GM23338 (cell line): ENCODE measurements around the gene WNK1. TPM values are rescaled to one million over a fixed set of nuclear protein-coding genes. Genes with fewer than 3 reads are reported as not detected.

ENCODE experiments used
- ATAC-seq: fragments of 200-7000 bp; cut with Tn5 transposase; 3 replicates; pipeline ENCODE4 v1.9.1; 2020
- DNase-seq: peaks from one replicate; pipeline ENCODE4 v3.0.0-alpha.2; 2015; ENCODE audit warnings: low spot score
- H2AFZ ChIP-seq: fragments of 200-600 bp; sonication (generic); 2 replicates; pipeline ENCODE4 v1.8.0; 2016; ENCODE audit warnings: antibody characterized with exemption, mild to moderate bottlenecking, moderate library complexity
- H3F3A ChIP-seq: fragments of 200-600 bp; sonication (generic); replicated peaks from 2 replicates; pipeline ENCODE4 v1.8.0; 2017; ENCODE audit warnings: antibody characterized with exemption, mixed run types, low read depth
- H3K27ac ChIP-seq: fragments of 200-600 bp; sonication (generic); 2 replicates; pipeline ENCODE4 v1.6.1; 2016; ENCODE audit warnings: low read depth
- H3K27me3 ChIP-seq: fragments of 200-600 bp; sonication (generic); 2 replicates; pipeline ENCODE4 v1.8.0; 2016; ENCODE audit warnings: mild to moderate bottlenecking, mixed run types, moderate library complexity; ENCODE audit not compliant: insufficient read depth
- H3K36me3 ChIP-seq: fragments of 200-600 bp; sonication (generic); 2 replicates; pipeline ENCODE4 v1.8.0; 2016; ENCODE audit warnings: mild to moderate bottlenecking; ENCODE audit not compliant: insufficient read depth
- H3K4me1 ChIP-seq: fragments of 200-600 bp; sonication (generic); 2 replicates; pipeline ENCODE4 v1.8.0; 2016; ENCODE audit warnings: mild to moderate bottlenecking, moderate library complexity; ENCODE audit not compliant: insufficient read depth
- H3K4me2 ChIP-seq: fragments of 200-600 bp; sonication (generic); 2 replicates; pipeline ENCODE4 v1.7.1; 2017; ENCODE audit warnings: mixed run types
- H3K4me3 ChIP-seq: fragments of 200-600 bp; sonication (generic); 2 replicates; pipeline ENCODE4 v1.6.1; 2016; ENCODE audit warnings: mixed run types
- H3K79me2 ChIP-seq: fragments of 200-600 bp; sonication (generic); replicated peaks from 2 replicates; pipeline ENCODE4 v1.8.0; 2017; ENCODE audit warnings: mild to moderate bottlenecking; ENCODE audit not compliant: insufficient read depth
- H3K9me2 ChIP-seq: fragments of 200-600 bp; sonication (generic); 2 replicates; pipeline ENCODE4 v1.8.0; 2017; ENCODE audit not compliant: insufficient read depth
- H4K20me1 ChIP-seq: fragments of 200-600 bp; sonication (generic); replicated peaks from 2 replicates; pipeline ENCODE4 v1.8.0; 2017; ENCODE audit warnings: mild to moderate bottlenecking; ENCODE audit not compliant: insufficient read depth
- H3K27ac Mint-ChIP-seq: 2 replicates; pipeline ENCODE4 v1.8.0; 2020; ENCODE audit warnings: inconsistent platforms, mild to moderate bottlenecking, moderate library complexity, mixed read lengths
- H3K27me3 Mint-ChIP-seq: 3 replicates; pipeline ENCODE4 v1.8.0; 2022; ENCODE audit warnings: low read depth, mild to moderate bottlenecking, moderate library complexity, mixed read lengths, inconsistent platforms; ENCODE audit not compliant: insufficient read depth, poor library complexity
- H3K36me3 Mint-ChIP-seq: 3 replicates; pipeline ENCODE4 v1.8.0; 2021; ENCODE audit warnings: low read depth, mild to moderate bottlenecking, inconsistent platforms, moderate library complexity, mixed read lengths
- H3K4me1 Mint-ChIP-seq: 3 replicates; pipeline ENCODE4 v1.8.0; 2020; ENCODE audit warnings: mild to moderate bottlenecking, inconsistent platforms, mixed read lengths
- H3K4me3 Mint-ChIP-seq: 3 replicates; pipeline ENCODE4 v1.8.0; 2021; ENCODE audit warnings: moderate library complexity, mild to moderate bottlenecking, inconsistent platforms, mixed read lengths
- H3K9me3 Mint-ChIP-seq: 3 replicates; pipeline ENCODE4 v1.8.0; 2020; ENCODE audit warnings: moderate library complexity, mild to moderate bottlenecking, inconsistent platforms, mixed read lengths
- EZH2 ChIP-seq: fragments of 200-600 bp; sonication (generic); IDR thresholded peaks from one replicate; pipeline ENCODE4 v1.8.0; 2017; ENCODE audit warnings: antibody characterized with exemption, mild to moderate bottlenecking, low read depth; ENCODE audit not compliant: unreplicated experiment
- JUNB ChIP-seq: IDR thresholded peaks from one replicate; pipeline ENCODE4 v1.6.1; 2016; ENCODE audit warnings: antibody characterized with exemption; ENCODE audit not compliant: unreplicated experiment
- ZNF114 ChIP-seq: fragments of 250-450 bp; sonication (Bioruptor Pico); IDR thresholded peaks from 2 replicates; pipeline ENCODE4 v1.5.0; 2020; ENCODE audit warnings: mild to moderate bottlenecking, moderate library complexity
- ZNF331 ChIP-seq: fragments of 250-450 bp; sonication (Bioruptor Pico); IDR thresholded peaks from 2 replicates; pipeline ENCODE4 v1.5.0; 2020; ENCODE audit warnings: low read depth, mild to moderate bottlenecking, moderate library complexity
- polyA plus RNA-seq: library from polyadenylated mRNA; unstranded; fragments of >200 nt; fragmentation: Nextera tagmentation; extraction: Ambion mirVana; gene quantifications from 2 replicates; pipeline ENCODE4 v1.2.1, GENCODE V29; 2016
- total RNA-seq: library from RNA; depleted of rRNA; stranded (reverse); fragments of >200 nt; shearing (Covaris generic); gene quantifications from 2 replicates; pipeline ENCODE4 v1.2.3, GENCODE V29; 2014
- TF ChIP-seq, protein P1 (sequence below): IDR thresholded peaks from one replicate; pipeline ENCODE4 v1.6.1; 2018; ENCODE audit warnings: antibody characterized with exemption; ENCODE audit not compliant: unreplicated experiment
- TF ChIP-seq, protein P2 (sequence below): IDR thresholded peaks from 2 replicates; pipeline ENCODE4 v1.6.1; 2016; ENCODE audit warnings: antibody characterized with exemption
- TF ChIP-seq, protein P3 (sequence below), 2 experiments: fragments of 200-600 bp in 1 of 2; sonication (generic) in 1 of 2; conservative IDR thresholded peaks; 2 replicates each; pipeline versions ENCODE4 v1.5.1 to v1.6.1; 2016 to 2017; ENCODE audit warnings: antibody characterized with exemption in 2 of 2, low read depth in 2 of 2, mild to moderate bottlenecking in 2 of 2, moderate library complexity in 1 of 2

Gene WNK1
- total and polyA plus RNA-seq, 2 experiments from 2014 or later, result 86.8 to 114 TPM

DNA sequence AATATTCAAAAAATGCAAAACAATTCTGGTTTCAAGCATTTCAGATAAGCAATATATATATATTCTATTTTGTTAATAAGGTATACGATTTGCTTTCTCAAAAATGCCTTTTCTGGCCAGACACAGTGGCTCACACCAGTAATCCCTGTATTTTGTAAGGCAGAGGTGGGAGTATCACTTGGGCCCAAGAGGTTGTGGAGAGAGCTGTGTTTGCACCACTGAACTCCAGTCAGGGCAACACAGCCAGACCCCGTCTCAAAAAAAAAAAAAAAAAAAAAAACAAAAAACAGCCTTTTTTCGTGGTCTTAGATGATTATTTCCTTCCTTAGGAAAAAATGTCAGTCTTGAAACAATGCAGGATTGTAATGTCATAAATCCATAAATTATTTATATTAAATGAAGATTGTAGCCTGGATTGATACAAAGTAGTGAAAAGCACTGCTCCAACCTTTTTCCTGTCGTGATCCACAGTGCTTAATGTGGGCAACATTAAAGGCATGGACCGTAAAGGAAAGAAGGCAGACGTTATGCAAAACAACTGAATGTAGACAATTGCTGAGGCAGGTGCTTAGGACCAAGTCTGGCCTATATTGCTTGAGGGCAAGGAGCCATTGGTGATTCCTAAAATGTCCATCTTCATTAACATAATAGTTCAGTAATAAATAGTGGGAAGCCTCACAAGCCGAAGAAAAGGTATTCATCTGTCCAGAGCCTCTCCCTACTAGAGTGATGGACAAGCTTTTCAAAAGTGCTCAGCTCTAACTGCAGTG lies 160.3 kb downstream of the WNK1 start:
- H3K9me3 Mint-ChIP-seq, result no peaks in the 10 kb centered on the region

More for the DNA sequence above, 160.3 kb downstream of the WNK1 start:
- H3K4me1 Mint-ChIP-seq, result peaks cover 31% of the 10 kb centered on the region
- no peaks in the 10 kb centered on the region for H3K9me2 ChIP-seq
- H3F3A ChIP-seq, result peaks cover 19% of the 10 kb centered on the region
- H3K4me3 ChIP-seq, result no peak overlapping the region
- no peak overlapping the region for H3K4me2 ChIP-seq
- H3K79me2 ChIP-seq, result no peaks in the 10 kb centered on the region
- peaks cover 82% of the 10 kb centered on the region for H3K36me3 Mint-ChIP-seq
- peaks cover 37% of the 10 kb centered on the region for H3K36me3 ChIP-seq
- no peak overlapping the region for H3K4me3 Mint-ChIP-seq
- H3K27me3 ChIP-seq, result no peaks in the 10 kb centered on the region
- DNase-seq (no peak), ATAC-seq (no peak)
- peaks cover 9% of the 10 kb centered on the region for H3K27me3 Mint-ChIP-seq
- TF ChIP-seq ZNF114 (CRISPR knock-in tag), result no peak
- TF ChIP-seq, protein P1, sequence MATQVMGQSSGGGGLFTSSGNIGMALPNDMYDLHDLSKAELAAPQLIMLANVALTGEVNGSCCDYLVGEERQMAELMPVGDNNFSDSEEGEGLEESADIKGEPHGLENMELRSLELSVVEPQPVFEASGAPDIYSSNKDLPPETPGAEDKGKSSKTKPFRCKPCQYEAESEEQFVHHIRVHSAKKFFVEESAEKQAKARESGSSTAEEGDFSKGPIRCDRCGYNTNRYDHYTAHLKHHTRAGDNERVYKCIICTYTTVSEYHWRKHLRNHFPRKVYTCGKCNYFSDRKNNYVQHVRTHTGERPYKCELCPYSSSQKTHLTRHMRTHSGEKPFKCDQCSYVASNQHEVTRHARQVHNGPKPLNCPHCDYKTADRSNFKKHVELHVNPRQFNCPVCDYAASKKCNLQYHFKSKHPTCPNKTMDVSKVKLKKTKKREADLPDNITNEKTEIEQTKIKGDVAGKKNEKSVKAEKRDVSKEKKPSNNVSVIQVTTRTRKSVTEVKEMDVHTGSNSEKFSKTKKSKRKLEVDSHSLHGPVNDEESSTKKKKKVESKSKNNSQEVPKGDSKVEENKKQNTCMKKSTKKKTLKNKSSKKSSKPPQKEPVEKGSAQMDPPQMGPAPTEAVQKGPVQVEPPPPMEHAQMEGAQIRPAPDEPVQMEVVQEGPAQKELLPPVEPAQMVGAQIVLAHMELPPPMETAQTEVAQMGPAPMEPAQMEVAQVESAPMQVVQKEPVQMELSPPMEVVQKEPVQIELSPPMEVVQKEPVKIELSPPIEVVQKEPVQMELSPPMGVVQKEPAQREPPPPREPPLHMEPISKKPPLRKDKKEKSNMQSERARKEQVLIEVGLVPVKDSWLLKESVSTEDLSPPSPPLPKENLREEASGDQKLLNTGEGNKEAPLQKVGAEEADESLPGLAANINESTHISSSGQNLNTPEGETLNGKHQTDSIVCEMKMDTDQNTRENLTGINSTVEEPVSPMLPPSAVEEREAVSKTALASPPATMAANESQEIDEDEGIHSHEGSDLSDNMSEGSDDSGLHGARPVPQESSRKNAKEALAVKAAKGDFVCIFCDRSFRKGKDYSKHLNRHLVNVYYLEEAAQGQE, result no peak
- TF ChIP-seq, protein P2, sequence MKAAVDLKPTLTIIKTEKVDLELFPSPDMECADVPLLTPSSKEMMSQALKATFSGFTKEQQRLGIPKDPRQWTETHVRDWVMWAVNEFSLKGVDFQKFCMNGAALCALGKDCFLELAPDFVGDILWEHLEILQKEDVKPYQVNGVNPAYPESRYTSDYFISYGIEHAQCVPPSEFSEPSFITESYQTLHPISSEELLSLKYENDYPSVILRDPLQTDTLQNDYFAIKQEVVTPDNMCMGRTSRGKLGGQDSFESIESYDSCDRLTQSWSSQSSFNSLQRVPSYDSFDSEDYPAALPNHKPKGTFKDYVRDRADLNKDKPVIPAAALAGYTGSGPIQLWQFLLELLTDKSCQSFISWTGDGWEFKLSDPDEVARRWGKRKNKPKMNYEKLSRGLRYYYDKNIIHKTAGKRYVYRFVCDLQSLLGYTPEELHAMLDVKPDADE, result no peak
- TF ChIP-seq JUNB, result no peak
- TF ChIP-seq, protein P3, sequence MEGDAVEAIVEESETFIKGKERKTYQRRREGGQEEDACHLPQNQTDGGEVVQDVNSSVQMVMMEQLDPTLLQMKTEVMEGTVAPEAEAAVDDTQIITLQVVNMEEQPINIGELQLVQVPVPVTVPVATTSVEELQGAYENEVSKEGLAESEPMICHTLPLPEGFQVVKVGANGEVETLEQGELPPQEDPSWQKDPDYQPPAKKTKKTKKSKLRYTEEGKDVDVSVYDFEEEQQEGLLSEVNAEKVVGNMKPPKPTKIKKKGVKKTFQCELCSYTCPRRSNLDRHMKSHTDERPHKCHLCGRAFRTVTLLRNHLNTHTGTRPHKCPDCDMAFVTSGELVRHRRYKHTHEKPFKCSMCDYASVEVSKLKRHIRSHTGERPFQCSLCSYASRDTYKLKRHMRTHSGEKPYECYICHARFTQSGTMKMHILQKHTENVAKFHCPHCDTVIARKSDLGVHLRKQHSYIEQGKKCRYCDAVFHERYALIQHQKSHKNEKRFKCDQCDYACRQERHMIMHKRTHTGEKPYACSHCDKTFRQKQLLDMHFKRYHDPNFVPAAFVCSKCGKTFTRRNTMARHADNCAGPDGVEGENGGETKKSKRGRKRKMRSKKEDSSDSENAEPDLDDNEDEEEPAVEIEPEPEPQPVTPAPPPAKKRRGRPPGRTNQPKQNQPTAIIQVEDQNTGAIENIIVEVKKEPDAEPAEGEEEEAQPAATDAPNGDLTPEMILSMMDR (conservative IDR thresholded peaks at IDR 0.05; ENCODE audit: low read depth in 2 of 2), result no peak
- no peak for TF ChIP-seq EZH2
- TF ChIP-seq ZNF331 (CRISPR knock-in tag), result no peak
- H2AFZ ChIP-seq, result no peak overlapping the region
- peaks cover 6% of the 10 kb centered on the region for H3K4me1 ChIP-seq
- H3K27ac ChIP-seq, result 0 out of 2 replicates have a peak overlapping the region, but pooled peaks have one; percentile 65
- no peak overlapping the region for H3K27ac Mint-ChIP-seq
- H4K20me1 ChIP-seq, result peaks cover 2% of the 10 kb centered on the region; the same call in 1 of the 2 replicates
